Measurements from ENCODE around the gene DDX27. TPM values are rescaled to one million over a fixed set of nuclear protein-coding genes. Genes with fewer than 3 reads are reported as not detected.
A peak's percentile ranks its signal among the peaks of the same experiment; 100 is the strongest.

DDX27 gene
- total and polyA plus RNA-seq, 2 of the 13 experiments (the other 11 are each of a cell fraction or from before 2014, with no cell fraction given), result 42.6 to 72.8 TPM

DNA sequence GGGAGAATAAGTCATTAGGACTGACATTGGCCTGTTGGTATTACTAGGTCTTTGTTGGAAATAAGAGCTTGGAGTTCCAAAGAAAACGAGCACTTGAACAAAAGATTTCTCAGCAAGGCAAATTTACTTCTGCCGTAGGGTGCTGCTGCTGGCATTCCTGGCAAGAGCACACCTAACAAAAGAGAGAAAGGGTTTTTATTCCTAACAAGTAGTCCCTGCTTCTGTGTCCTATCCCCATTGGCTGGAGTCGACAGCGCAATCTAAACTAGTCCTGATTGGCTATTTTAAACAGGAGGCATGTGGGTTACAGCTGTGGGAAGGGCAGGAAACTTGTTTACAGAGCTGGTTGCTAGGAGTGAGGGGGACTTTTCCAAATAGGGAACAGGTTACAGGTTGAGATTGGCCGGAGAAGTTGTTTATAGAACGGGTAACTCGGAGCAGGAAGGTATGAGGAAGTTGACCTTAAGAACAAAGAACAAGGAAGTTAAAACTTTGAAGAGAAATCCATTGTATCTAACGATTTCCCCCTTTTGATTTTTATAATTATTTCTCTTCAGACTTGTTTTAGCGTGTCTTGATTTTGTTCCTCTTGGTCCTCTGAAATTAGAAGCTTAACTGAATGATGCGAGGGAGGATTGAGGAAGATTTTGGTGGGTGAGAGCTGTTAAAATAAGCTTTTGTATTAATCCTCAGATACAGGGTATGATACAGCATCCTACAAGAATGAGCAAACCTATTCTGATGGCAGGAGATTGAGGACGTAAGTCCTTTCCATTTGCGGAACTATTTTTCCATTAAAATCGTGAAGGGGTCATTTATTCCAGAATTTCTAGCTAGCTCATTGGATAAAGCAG, 62.1 kb downstream of the DDX27 start (continued):
- 0 out of 2 replicates have a peak, but pooled peaks have one; percentile 41 for TF ChIP-seq ZNF232 (CRISPR knock-in tag; IDR thresholded peaks at IDR 0.05; ENCODE audit: borderline replicate concordance)
- TF ChIP-seq HNF4A (CRISPR knock-in tag; IDR thresholded peaks at IDR 0.05), result no peak
- TF ChIP-seq ELF4 (CRISPR knock-in tag; IDR thresholded peaks at IDR 0.05; ENCODE audit: borderline replicate concordance), result peak; percentile 64; the same call in 1 of the 2 replicates
- TF ChIP-seq, protein P1, sequence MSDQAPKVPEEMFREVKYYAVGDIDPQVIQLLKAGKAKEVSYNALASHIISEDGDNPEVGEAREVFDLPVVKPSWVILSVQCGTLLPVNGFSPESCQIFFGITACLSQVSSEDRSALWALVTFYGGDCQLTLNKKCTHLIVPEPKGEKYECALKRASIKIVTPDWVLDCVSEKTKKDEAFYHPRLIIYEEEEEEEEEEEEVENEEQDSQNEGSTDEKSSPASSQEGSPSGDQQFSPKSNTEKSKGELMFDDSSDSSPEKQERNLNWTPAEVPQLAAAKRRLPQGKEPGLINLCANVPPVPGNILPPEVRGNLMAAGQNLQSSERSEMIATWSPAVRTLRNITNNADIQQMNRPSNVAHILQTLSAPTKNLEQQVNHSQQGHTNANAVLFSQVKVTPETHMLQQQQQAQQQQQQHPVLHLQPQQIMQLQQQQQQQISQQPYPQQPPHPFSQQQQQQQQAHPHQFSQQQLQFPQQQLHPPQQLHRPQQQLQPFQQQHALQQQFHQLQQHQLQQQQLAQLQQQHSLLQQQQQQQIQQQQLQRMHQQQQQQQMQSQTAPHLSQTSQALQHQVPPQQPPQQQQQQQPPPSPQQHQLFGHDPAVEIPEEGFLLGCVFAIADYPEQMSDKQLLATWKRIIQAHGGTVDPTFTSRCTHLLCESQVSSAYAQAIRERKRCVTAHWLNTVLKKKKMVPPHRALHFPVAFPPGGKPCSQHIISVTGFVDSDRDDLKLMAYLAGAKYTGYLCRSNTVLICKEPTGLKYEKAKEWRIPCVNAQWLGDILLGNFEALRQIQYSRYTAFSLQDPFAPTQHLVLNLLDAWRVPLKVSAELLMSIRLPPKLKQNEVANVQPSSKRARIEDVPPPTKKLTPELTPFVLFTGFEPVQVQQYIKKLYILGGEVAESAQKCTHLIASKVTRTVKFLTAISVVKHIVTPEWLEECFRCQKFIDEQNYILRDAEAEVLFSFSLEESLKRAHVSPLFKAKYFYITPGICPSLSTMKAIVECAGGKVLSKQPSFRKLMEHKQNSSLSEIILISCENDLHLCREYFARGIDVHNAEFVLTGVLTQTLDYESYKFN (CRISPR knock-in tag; conservative IDR thresholded peaks at IDR 0.05), result peak; percentile 13
- no peak for TF ChIP-seq FOSL2 (CRISPR knock-in tag; IDR thresholded peaks at IDR 0.05)
- no peak for TF ChIP-seq ZNF737 (CRISPR knock-in tag; IDR thresholded peaks at IDR 0.05; ENCODE audit: borderline replicate concordance)
- TF ChIP-seq ZNF782 (CRISPR knock-in tag; IDR thresholded peaks at IDR 0.05; ENCODE audit: borderline replicate concordance), result no peak
- TF ChIP-seq BRCA1 (CRISPR knock-in tag; IDR thresholded peaks at IDR 0.05), result no peak
- TF ChIP-seq MED13 (CRISPR knock-in tag; IDR thresholded peaks at IDR 0.05), result no peak
- TF ChIP-seq, protein P2, sequence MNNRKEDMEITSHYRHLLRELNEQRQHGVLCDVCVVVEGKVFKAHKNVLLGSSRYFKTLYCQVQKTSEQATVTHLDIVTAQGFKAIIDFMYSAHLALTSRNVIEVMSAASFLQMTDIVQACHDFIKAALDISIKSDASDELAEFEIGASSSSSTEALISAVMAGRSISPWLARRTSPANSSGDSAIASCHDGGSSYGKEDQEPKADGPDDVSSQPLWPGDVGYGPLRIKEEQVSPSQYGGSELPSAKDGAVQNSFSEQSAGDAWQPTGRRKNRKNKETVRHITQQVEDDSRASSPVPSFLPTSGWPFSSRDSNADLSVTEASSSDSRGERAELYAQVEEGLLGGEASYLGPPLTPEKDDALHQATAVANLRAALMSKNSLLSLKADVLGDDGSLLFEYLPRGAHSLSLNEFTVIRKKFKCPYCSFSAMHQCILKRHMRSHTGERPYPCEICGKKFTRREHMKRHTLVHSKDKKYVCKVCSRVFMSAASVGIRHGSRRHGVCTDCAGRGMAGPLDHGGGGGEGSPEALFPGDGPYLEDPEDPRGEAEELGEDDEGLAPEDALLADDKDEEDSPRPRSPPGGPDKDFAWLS (CRISPR knock-in tag; IDR thresholded peaks at IDR 0.05; ENCODE audit: borderline replicate concordance), result no peak
- TF ChIP-seq RBM22 (optimal IDR thresholded peaks at IDR 0.05; ENCODE audit: low read length), result peak; percentile 88
- TF ChIP-seq EP300 (IDR thresholded peaks at IDR 0.05; ENCODE audit: low read depth in 2 of 2, low read length in 2 of 2), result peak in 1 of 2 experiments; percentile 33; a peak in 2 of 4 replicates
- no peak; the same call in 1 of the 2 replicates for TF ChIP-seq EP300 (CRISPR knock-in tag; IDR thresholded peaks at IDR 0.05; ENCODE audit: borderline replicate concordance)
- peak; percentile 49; the same call in 1 of the 2 replicates for TF ChIP-seq SPEN (CRISPR knock-in tag; IDR thresholded peaks at IDR 0.05; ENCODE audit: low read depth)
- no peak for TF ChIP-seq ZNF572 (CRISPR knock-in tag; IDR thresholded peaks at IDR 0.05)
- TF ChIP-seq ZNF605 (CRISPR knock-in tag; IDR thresholded peaks at IDR 0.05), result 0 out of 2 replicates have a peak, but pooled peaks have one; percentile 68
- no peak for TF ChIP-seq SCMH1 (CRISPR knock-in tag; IDR thresholded peaks at IDR 0.05; ENCODE audit: borderline replicate concordance)
- TF ChIP-seq, protein P3, sequence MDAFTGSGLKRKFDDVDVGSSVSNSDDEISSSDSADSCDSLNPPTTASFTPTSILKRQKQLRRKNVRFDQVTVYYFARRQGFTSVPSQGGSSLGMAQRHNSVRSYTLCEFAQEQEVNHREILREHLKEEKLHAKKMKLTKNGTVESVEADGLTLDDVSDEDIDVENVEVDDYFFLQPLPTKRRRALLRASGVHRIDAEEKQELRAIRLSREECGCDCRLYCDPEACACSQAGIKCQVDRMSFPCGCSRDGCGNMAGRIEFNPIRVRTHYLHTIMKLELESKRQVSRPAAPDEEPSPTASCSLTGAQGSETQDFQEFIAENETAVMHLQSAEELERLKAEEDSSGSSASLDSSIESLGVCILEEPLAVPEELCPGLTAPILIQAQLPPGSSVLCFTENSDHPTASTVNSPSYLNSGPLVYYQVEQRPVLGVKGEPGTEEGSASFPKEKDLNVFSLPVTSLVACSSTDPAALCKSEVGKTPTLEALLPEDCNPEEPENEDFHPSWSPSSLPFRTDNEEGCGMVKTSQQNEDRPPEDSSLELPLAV (CRISPR knock-in tag; conservative IDR thresholded peaks at IDR 0.05; ENCODE audit: low read depth), result 0 out of 2 replicates have a peak, but pooled peaks have one; percentile 50
- TF ChIP-seq NCOA1 (CRISPR knock-in tag; IDR thresholded peaks at IDR 0.05), result no peak
